GM12872 (cell line): ENCODE results near the gene SLC30A1.

Source experiments
- CTCF ChIP-seq: IDR thresholded peaks from 3 replicates; pipeline ENCODE4 v1.5.1; 2011; ENCODE audit warnings: low read depth, mild to moderate bottlenecking, low read length, moderate library complexity; ENCODE audit not compliant: insufficient read depth

Gene SLC30A1

DNA sequence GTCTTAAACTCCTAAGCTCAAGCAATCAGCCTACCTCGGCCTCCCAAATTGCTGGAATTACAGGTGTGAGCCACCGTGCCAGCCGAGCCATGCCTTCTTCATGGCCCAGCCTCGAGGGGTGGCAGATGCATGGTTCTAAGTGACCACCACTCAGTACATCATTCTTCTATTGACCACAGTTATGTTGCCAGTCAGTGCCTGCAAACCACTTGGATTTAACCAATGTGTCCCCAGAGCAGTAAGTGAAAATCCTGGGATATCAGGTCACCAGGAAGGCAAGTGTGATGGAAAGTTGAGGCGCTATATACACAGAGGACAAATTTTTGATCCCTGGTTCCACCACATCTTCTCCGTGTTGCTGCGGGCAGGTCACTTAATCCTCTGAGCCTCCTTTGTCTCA, 50.0 kb downstream of the SLC30A1 start:
- TF ChIP-seq CTCF, result no peak

- no peak for TF ChIP-seq CTCF
These were observed 51.1 kb downstream of the SLC30A1 start for GRCh38 chr1:211527888-211528287.

DNA sequence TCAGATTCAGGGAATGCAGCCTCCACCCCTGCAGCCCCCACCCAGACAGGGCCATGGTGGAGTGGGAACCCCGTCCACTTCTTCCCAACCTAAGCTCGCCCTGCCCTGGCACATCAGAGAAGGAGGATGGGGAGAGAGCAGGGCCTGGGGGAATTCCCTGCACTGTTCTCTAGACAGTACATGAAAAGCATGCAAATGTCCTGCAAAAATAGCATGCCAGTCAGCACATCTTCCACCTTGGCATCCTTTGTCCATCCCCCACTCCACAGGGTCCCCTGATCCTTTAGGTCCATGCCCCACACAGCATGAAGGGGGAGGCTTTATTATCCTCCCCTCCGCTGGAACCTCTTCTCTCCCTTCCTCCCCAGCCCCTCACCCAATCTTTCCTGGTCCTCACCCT, 52.0 kb downstream of the SLC30A1 start:
- TF ChIP-seq CTCF, result no peak

DNA sequence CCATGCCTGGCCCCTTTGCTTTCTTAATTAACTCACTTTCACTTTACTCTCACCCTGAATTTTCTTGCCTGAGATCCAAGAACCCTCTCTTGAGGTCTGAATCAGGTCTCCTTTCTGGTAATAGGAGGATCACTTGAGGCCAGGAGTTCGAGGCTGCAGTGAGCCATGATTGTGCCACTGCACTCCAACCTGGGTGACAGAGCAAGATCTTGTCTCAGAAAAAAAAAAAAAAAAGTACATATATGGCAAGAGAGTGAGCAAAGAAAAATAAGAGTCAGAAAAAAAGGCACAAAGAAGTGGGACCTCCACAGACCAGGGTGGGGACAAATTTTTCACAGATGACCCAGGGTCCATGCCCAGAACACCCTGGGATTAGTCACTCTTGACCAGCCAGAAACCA, 52.9 kb downstream of the SLC30A1 start:
- TF ChIP-seq CTCF, result no peak

DNA sequence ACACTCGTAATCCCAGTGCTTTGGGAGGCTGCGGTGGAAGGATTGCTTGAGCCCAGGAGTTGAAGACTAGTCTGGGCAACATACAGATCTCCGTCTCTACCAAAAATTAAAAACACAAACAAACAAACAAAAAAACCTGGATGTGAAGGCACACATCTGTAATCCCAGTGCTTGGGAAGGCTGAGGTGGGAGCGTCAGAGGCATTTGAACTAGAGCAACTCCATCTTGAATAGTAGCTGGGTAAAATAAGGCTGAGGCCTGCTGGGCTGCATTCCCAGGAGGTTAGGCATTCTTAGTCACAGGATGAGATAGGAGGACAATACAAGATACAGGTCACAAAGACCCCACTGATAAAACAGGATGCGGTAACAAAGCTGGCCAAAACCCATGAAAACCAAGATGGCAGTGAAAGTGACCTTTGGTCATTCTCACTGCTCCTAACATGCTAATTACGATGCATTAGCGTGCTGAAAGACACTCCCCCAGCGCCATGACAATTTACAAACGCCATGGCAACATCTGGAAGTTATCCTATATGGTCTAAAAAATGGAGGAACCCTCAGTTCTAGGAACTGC, 53.8 kb downstream of the SLC30A1 start:
- TF ChIP-seq CTCF, result no peak

- no peak for TF ChIP-seq CTCF
These were observed 54.4 kb downstream of the SLC30A1 start for GRCh38 chr1:211524521-211524920.

DNA sequence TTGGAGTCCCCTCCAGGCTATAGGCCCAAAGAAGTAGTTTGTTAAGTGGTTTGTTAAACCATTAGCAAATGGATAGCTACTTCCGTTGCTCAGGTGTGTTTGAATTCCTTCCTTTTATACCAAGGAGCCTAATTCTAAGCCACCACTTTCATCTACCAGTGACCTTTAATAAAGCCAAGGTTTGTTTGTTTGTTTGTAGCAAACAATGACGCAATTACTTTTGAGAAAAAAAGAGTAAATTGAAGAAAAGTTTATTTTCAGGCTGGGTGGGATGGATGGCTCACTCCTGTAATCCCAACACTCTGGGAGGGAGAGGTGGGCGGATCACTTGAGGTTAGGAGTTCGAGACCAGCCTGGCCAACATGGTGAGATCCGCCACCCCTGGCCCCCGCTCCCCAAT, 56.2 kb downstream of the SLC30A1 start:
- TF ChIP-seq CTCF, result no peak
